Neural cell (in vitro differentiated cells): Measurements from ENCODE around the gene TMEM132A.

ENCODE experiments used
- CTCF ChIP-seq: fragments of 450-650 bp; IDR thresholded peaks from 2 replicates; pipeline ENCODE4 v1.5.1; 2014; ENCODE audit warnings: antibody characterized with exemption, mild to moderate bottlenecking, moderate library complexity; ENCODE audit not compliant: poor library complexity, severe bottlenecking
- EZH2 ChIP-seq: fragments of 200-600, 300-800 bp; shearing (Covaris generic), sonication (generic); IDR thresholded peaks from 2 replicates; pipeline ENCODE4 v1.6.1; 2014; ENCODE audit warnings: antibody characterized with exemption, low read length, borderline replicate concordance, mild to moderate bottlenecking; ENCODE audit not compliant: insufficient read depth, poor library complexity, severe bottlenecking
- MXI1 ChIP-seq: fragments of 450-650 bp; conservative IDR thresholded peaks from 2 replicates; pipeline ENCODE4 v1.6.1; 2014; ENCODE audit warnings: antibody characterized with exemption, mild to moderate bottlenecking; ENCODE audit not compliant: poor library complexity, severe bottlenecking
- POLR2AphosphoS5 ChIP-seq: IDR thresholded peaks from 2 replicates; pipeline ENCODE4 v1.6.1; 2012

DNA sequence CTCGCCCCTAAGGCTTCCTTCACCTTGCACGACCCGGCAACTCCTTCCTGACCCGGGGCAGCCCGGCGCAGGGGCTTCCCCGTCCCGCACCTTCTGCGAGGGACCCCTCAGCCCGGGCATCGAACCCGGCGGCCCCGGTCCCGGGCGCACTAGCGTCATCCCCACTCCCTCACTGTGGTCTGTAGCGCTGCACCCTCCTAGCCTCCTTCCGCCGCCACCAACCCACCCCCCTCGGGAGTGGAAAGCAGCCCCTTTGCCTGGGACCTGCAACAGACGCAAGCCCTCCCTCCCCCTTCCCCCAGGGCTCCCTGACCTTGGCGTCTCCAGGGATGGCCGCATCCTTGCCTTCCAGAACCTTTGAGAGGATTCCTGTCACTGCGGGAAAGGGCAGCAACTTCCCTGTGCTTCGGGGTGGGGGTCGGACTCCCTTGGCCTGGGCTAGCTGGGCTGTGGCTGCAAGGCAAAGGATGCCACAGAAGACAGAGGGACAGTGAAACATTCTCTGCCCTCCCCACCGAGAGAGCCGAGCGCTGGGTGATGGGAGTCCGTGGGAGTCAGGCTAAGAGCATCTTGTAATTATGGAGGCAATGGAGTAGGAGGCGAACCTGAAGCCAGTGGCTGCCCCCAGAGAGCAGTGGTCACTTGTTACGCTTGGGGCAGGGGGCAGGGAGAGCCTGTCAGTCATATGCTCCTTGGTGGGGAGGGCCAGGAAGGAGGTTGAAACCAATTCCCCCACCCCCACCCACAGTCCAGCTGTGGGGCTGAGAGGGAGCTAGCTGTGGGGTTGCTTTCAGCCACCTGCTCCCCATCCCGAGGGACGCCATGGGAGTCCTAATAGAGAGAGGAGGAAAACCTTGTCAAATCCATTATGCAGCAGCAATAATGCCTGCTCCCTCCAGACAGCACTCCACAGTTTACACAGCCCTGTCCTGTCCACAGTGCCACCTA is 920 bp downstream of the TMEM132A start:
- TF ChIP-seq MXI1 (no peak), CTCF (no peak), POLR2AphosphoS5 (peak; percentile 23), EZH2 (no peak)
